Endothelial cell of umbilical vein (primary cell): ENCODE measurements around the gene LRCH1. TPM values are rescaled to one million over a fixed set of nuclear protein-coding genes. Genes with fewer than 3 reads are reported as not detected.

ENCODE experiments used
- BruUV-seq: library from RNA; stranded (reverse); fragments of 400-500 nt; replicated peaks from 2 replicates; lab custom pipeline; 2021; lab: Mats Ljungman, UMichigan
- CTCF ChIA-PET: fragments of 300-600, 350-600 bp; sonication (Branson Sonifier 250); formaldehyde crosslinking; loops from one replicate; lab custom pipeline; 2021; ENCODE audit warnings: antibody characterized with exemption, inconsistent platforms; lab: Charles Lee
- POLR2A ChIA-PET: fragments of 300-600, 350-600 bp; sonication (Branson Sonifier 250); formaldehyde crosslinking; loops from one replicate; lab custom pipeline; 2021; ENCODE audit warnings: antibody characterized with exemption, inconsistent platforms; lab: Charles Lee
- DNase-seq: peaks from one replicate; pipeline ENCODE4 v3.0.0-alpha.2; 2011; ENCODE audit warnings: low read depth, low spot score
- FAIRE-seq: peaks from 2 replicates; lab custom pipeline; 2011; peaks lifted over from hg19 to GRCh38; lab: Jason Lieb, UNC
- H2AFZ ChIP-seq: 2 replicates; pipeline ENCODE4 v1.6.0; 2012; ENCODE audit warnings: low read depth, low read length, control low read depth, inconsistent platforms
- H3K27ac ChIP-seq: 2 replicates; pipeline ENCODE4 v1.5.1; 2011; ENCODE audit warnings: low read depth, mild to moderate bottlenecking, control low read depth, low read length, moderate library complexity; ENCODE audit not compliant: insufficient read depth
- H3K27me3 ChIP-seq, 2 experiments: 2 replicates each; pipeline versions ENCODE4 v1.6.0 to v1.6.1; 2011; ENCODE audit warnings: low read length in 2 of 2, mixed read lengths in 1 of 2; ENCODE audit not compliant: control insufficient read depth in 2 of 2, insufficient read depth in 2 of 2
- H3K36me3 ChIP-seq, 2 experiments: 2 replicates in 1 of 2; 3 replicates in 1 of 2; pipeline ENCODE4 v1.5.1; 2011; ENCODE audit warnings: low read length in 2 of 2, mild to moderate bottlenecking in 1 of 2, moderate library complexity in 1 of 2; ENCODE audit not compliant: control insufficient read depth in 2 of 2, insufficient read depth in 2 of 2; ENCODE audit errors: extremely low read depth in 1 of 2
- H3K4me1 ChIP-seq: 3 replicates; pipeline ENCODE4 v1.5.1; 2011; ENCODE audit warnings: mild to moderate bottlenecking, low read length; ENCODE audit not compliant: control insufficient read depth, insufficient read depth; ENCODE audit errors: extremely low read depth
- H3K4me2 ChIP-seq: 2 replicates; pipeline ENCODE4 v1.6.1; 2011; ENCODE audit warnings: low read length, control low read depth, mixed read lengths; ENCODE audit not compliant: insufficient read depth
- H3K4me3 ChIP-seq, 3 experiments: fragments of 200-600 bp in 1 of 3; sonication (generic), shearing (Covaris generic) in 1 of 3; replicated peaks in 1 of 3; 2 replicates each; pipeline ENCODE4 v1.5.1; 2011 to 2016; ENCODE audit warnings: control low read depth in 3 of 3, low read length in 3 of 3, mild to moderate bottlenecking in 2 of 3, inconsistent platforms in 1 of 3, low read depth in 1 of 3, moderate library complexity in 1 of 3; ENCODE audit not compliant: insufficient read depth in 1 of 3
- H3K79me2 ChIP-seq: 2 replicates; pipeline ENCODE4 v1.6.0; 2012; ENCODE audit warnings: low read length, inconsistent platforms; ENCODE audit not compliant: control insufficient read depth, insufficient read depth
- H3K9ac ChIP-seq: replicated peaks from 2 replicates; pipeline ENCODE3; 2011; ENCODE audit warnings: low read length, control low read depth; ENCODE audit not compliant: insufficient read depth; ENCODE audit errors: extremely low read depth
- H3K9me1 ChIP-seq: replicated peaks from 3 replicates; pipeline ENCODE4 v1.6.0; 2011; ENCODE audit warnings: mild to moderate bottlenecking, low read length; ENCODE audit not compliant: control insufficient read depth, insufficient read depth; ENCODE audit errors: extremely low read depth
- H3K9me3 ChIP-seq: replicated peaks from 2 replicates; pipeline ENCODE4 v1.5.1; 2012; ENCODE audit warnings: low read length, inconsistent platforms; ENCODE audit not compliant: control insufficient read depth, insufficient read depth
- H4K20me1 ChIP-seq: replicated peaks from 2 replicates; pipeline ENCODE3; 2011; ENCODE audit warnings: mild to moderate bottlenecking, low read length; ENCODE audit not compliant: control insufficient read depth, insufficient read depth; ENCODE audit errors: extremely low read depth
- CTCF ChIP-seq, 2 donors: IDR thresholded peaks; 1 replicate in 1 of 2; 2 replicates in 1 of 2; pipeline ENCODE4 v1.5.1; 2011; ENCODE audit warnings: low read length in 2 of 2, mild to moderate bottlenecking in 2 of 2, moderate library complexity in 2 of 2, control low read depth in 1 of 2, inconsistent platforms in 1 of 2, low read depth in 1 of 2; ENCODE audit not compliant: insufficient read depth in 1 of 2; ENCODE audit errors: extremely low read depth in 1 of 2
- EZH2 ChIP-seq: IDR thresholded peaks from 2 replicates; pipeline ENCODE4 v1.6.1; 2012; ENCODE audit warnings: borderline replicate concordance, low read depth, mild to moderate bottlenecking, moderate library complexity, low read length, inconsistent platforms; ENCODE audit not compliant: severe bottlenecking
- FOS ChIP-seq: IDR thresholded peaks from 2 replicates; pipeline ENCODE4 v1.6.1; 2011; ENCODE audit warnings: mild to moderate bottlenecking, low read length, moderate library complexity, borderline replicate concordance; ENCODE audit not compliant: insufficient read depth
- GATA2 ChIP-seq: IDR thresholded peaks from 2 replicates; pipeline ENCODE4 v1.7.0; 2011; ENCODE audit warnings: low read depth, mild to moderate bottlenecking, moderate library complexity, mixed read lengths, low read length; ENCODE audit not compliant: insufficient read length, insufficient read depth
- JUN ChIP-seq: IDR thresholded peaks from 2 replicates; pipeline ENCODE4 v1.6.1; 2011; ENCODE audit warnings: borderline replicate concordance, low read depth; ENCODE audit not compliant: insufficient read length, insufficient read depth
- MAX ChIP-seq: IDR thresholded peaks from 2 replicates; pipeline ENCODE4 v1.6.1; 2011; ENCODE audit not compliant: insufficient read depth, insufficient read length
- MYC ChIP-seq: IDR thresholded peaks from one replicate; pipeline ENCODE4 v1.6.1; 2011; ENCODE audit warnings: mild to moderate bottlenecking, low read depth, low read length
- POLR2A ChIP-seq: IDR thresholded peaks from 2 replicates; pipeline ENCODE4 v1.6.1; 2012; ENCODE audit warnings: low read depth, mild to moderate bottlenecking, control low read depth, low read length
- POLR2AphosphoS5 ChIP-seq: IDR thresholded peaks from 2 replicates; pipeline ENCODE4 v1.6.1; 2012; ENCODE audit warnings: low read depth, mild to moderate bottlenecking, control low read depth, low read length, moderate library complexity; ENCODE audit not compliant: insufficient read depth
- dilution Hi-C: fragments of 300-500 bp; cut with MboI; formaldehyde crosslinking; loops from one replicate; pipeline ENCODE4 v1.15.0; 2019; ENCODE audit warnings: low sequenced_read_pairs; ENCODE audit not compliant: extremely low pct_ligation_motif_present
- intact Hi-C: fragments of 100-400 bp; cut with micrococcal nuclease; formaldehyde crosslinking; loops from one replicate; pipeline ENCODE4 v1.10.0; 2022
- polyA plus RNA-seq, 4 experiments: library from polyadenylated mRNA; depleted of rRNA in 3 of 4; stranded (reverse) in 3 of 4; unstranded in 1 of 4; fragments of >200 nt; gene quantifications; 2 replicates each; pipeline versions ENCODE4 v1.2.1 to v1.2.3, GENCODE V29; 2011 to 2012; ENCODE audit warnings: missing spikeins in 1 of 4
- total RNA-seq: library from RNA; stranded (reverse); gene quantifications from 2 replicates; pipeline ENCODE4 v1.2.3, GENCODE V29; 2021

The LRCH1 gene
- total and polyA plus RNA-seq, 2 donors (not counting 3 experiments of a cell fraction or from before 2014, with no cell fraction given) = 5.4 to 16.5 TPM

GRCh38 chr13:46782066-46782465 lies 229.1 kb downstream of the LRCH1 start:
- ChIA-PET CTCF (no interaction called here), POLR2A (no interaction called here)
- Histone ChIP-seq H3K27ac (no peak overlapping the region), H3K4me3 (no peak overlapping the region), H3K9me1 (no peaks in the 10 kb centered on the region), H3K79me2 (no peaks in the 10 kb centered on the region), H2AFZ (no peak overlapping the region), H3K4me1 (no peaks in the 10 kb centered on the region), H4K20me1 (no peaks in the 10 kb centered on the region), H3K27me3 (no peaks in the 10 kb centered on the region), H3K9me3 (no peaks in the 10 kb centered on the region), H3K36me3 (peaks cover 0 to 28% of the 10 kb centered on the region in 2 experiments), H3K4me2 (no peak overlapping the region), H3K9ac (no peak overlapping the region)
- dilution Hi-C loops (no loop called here), intact Hi-C loops (no loop called here)
- TF ChIP-seq FOS (no peak), GATA2 (no peak), POLR2AphosphoS5 (no peak), JUN (no peak), POLR2A (no peak), MYC (no peak), MAX (no peak), EZH2 (no peak), CTCF (IDR thresholded peaks at IDR 0.05; ENCODE audit: extremely low read depth in 1 of 2, insufficient read depth in 1 of 2, low read depth in 1 of 2, low read length in 2 of 2) (no peak)
- FAIRE-seq (no peak), DNase-seq (no peak)
- BruUV-seq = no TSS peak
